ENCODE data around the gene LPP. TPM values are rescaled to one million over a fixed set of nuclear protein-coding genes. Genes with fewer than 3 reads are reported as not detected.

LPP gene
- total RNA-seq, 2 donors from 2014 or later, result 46.6 to 92.4 TPM

DNA sequence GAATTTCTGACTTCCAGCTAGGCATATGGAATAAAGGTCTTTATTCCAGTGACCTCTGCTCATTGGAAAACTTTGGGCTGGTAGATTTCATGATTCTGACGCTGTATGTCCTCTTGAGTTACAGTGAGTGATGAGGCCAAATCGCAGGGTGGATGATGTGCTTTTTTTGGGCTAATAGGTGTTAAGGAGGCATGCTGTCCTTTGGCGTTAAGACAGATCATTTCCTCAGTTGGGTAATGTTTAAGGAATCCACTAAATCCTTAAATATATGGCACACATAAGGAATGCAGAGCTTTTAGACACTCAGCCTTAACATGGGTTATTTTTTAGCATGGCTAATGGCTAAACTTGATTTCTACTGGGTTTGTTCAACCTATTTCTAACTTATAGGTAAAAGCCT, 87.9 kb downstream of the LPP start:
- ATAC-seq (replicated peaks), result no peak
- H3K27me3 Mint-ChIP-seq, result no peaks in the 10 kb centered on the region
- no peak overlapping the region for H3K27ac Mint-ChIP-seq
- peaks cover 14% of the 10 kb centered on the region for H3K36me3 Mint-ChIP-seq (ENCODE audit: low read depth)
- H3K4me3 Mint-ChIP-seq, result no peak overlapping the region
- H3K4me1 Mint-ChIP-seq, result peaks cover 24% of the 10 kb centered on the region
- H3K9me3 Mint-ChIP-seq, result no peaks in the 10 kb centered on the region

- Mint-ChIP-seq H3K4me3 (no peak overlapping the region), H3K27me3 (no peaks in the 10 kb centered on the region), H3K36me3 (ENCODE audit: low read depth) (peaks cover 14% of the 10 kb centered on the region), H3K4me1 (peaks cover 24% of the 10 kb centered on the region), H3K9me3 (no peaks in the 10 kb centered on the region), H3K27ac (no peak overlapping the region)
- no peak for ATAC-seq (replicated peaks)
These were observed 88.6 kb downstream of the LPP start for GRCh38 chr3:188242436-188243123.

DNA sequence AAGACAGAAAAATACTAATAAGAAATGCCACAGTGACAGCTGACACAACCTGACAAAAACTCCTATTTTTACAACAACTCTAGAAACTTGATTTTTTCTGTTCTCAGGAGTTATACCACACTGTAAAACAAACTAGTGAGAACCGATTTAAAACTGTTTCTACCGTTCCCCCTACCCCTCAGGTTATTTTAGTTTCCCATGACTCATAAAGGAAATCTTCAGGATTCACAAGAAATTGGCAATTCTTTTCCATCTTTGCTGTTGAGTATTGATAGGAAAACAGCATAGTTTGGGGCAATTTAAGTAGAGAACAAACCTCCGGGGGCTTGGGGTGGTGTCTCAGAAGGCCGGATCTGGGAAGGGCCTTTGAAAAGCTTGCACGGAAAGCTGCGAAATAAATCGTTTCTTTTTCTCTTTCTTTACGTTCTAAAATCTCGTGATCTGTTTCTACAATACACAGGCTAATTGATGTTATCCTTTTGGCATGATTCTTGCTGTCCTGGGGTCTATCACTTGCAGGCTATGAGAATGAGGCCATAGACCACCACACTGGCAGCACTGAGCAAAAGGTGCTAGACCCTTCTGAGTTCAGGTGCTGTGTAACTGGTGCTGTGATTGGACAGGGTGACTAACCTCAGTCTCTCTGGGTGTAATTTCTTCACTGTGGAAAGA, 89.3 kb downstream of the LPP start:
- Mint-ChIP-seq H3K27me3 (no peaks in the 10 kb centered on the region), H3K9me3 (no peaks in the 10 kb centered on the region), H3K36me3 (ENCODE audit: low read depth) (peaks cover 14% of the 10 kb centered on the region), H3K27ac (no peak overlapping the region), H3K4me3 (no peak overlapping the region), H3K4me1 (peaks cover 19% of the 10 kb centered on the region)
- ATAC-seq (replicated peaks), result no peak

DNA sequence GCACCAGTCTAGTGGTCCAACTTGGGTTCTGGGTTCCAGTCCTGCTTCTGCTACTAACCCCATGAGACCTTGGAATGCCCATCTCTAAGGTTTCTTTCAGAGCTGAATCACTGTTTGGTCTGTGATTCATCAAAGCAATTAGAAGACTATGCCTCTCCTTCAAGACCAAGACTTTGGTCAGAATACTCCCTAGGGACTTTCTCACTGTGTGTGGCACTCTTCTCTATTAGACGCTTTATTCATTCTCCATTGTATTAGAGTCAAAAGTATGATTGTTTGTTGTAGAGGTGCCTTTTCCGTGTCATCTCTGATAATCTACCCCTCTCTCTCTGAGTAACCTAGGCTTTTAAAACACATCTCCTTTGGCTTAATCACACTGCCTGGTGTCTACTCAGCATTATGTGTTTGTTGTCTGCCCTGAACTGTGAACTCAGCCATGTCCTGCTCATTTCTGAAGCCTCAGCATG, 90.5 kb downstream of the LPP start:
- Mint-ChIP-seq H3K36me3 (ENCODE audit: low read depth) (peaks cover 14% of the 10 kb centered on the region), H3K27me3 (no peaks in the 10 kb centered on the region), H3K4me1 (peaks cover 18% of the 10 kb centered on the region), H3K4me3 (no peak overlapping the region), H3K9me3 (no peaks in the 10 kb centered on the region), H3K27ac (no peak overlapping the region)
- peak; percentile 91 for ATAC-seq (replicated peaks)

DNA sequence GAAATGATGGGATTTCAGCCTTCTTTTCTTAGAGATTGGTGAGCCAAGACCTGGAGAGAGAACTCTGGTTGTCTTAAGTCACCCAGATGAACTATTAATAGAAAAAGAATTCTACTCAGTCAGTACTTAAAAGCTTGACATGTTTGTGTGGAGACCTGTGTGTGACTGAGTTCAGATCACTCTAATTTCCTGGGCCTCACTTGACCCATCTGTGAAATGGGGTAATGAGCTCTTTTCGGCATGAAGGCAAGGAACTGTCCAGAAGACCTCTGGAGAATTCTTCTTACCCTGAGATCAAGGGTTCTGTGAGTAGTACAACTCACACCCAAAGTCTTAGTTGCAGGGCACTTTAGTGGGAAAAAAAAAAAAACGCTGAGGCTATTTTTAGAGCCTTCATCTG, 92.9 kb downstream of the LPP start:
- Mint-ChIP-seq H3K36me3 (ENCODE audit: low read depth) (peaks cover 8% of the 10 kb centered on the region), H3K27ac (no peak overlapping the region), H3K9me3 (no peaks in the 10 kb centered on the region), H3K27me3 (no peaks in the 10 kb centered on the region), H3K4me3 (no peak overlapping the region), H3K4me1 (peaks cover 23% of the 10 kb centered on the region)
- ATAC-seq (replicated peaks), result no peak

GRCh38 chr3:188248036-188248561, 94.1 kb downstream of the LPP start:
- Mint-ChIP-seq H3K36me3 (ENCODE audit: low read depth) (peaks cover 9% of the 10 kb centered on the region), H3K9me3 (no peaks in the 10 kb centered on the region), H3K27ac (no peak overlapping the region), H3K27me3 (no peaks in the 10 kb centered on the region), H3K4me3 (no peak overlapping the region), H3K4me1 (peaks cover 18% of the 10 kb centered on the region)
- no peak for ATAC-seq (replicated peaks)

DNA sequence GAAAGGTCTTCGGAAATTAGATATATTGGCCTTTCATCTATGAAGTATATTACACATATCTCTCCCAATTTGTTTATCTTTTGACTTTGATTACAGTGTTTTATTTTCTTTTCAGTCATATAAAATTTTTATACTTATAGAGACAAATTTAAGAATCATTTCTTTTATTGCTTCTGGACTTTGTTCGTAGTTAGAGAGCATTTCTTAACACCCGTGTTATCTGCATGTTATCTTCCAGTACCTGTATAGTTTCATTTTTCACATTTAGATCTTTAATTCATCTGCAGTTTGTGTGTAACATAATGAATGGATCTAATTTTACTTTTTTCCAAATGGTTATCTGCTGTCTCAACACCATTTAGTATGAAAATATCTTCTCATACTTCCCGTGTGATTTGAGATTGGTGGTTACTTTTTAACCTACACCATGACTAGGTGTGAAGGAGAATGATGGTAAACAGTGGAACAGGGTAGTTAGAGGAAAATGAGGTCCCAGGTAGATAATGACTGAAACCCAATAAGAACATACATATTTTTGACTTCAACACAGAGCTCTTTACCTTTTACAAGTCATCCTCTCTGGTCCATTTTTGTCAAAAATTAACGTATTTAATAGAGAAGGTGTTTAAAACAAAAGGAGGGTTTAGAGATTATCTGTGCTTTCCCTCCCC, 99.3 kb downstream of the LPP start:
- ATAC-seq (replicated peaks), result no peak
- peaks cover 5% of the 10 kb centered on the region for H3K36me3 Mint-ChIP-seq (ENCODE audit: low read depth)
- peak overlapping the region; percentile 21 for H3K4me3 Mint-ChIP-seq
- no peaks in the 10 kb centered on the region for H3K27me3 Mint-ChIP-seq
- no peaks in the 10 kb centered on the region for H3K9me3 Mint-ChIP-seq
- peak overlapping the region; percentile 40 for H3K27ac Mint-ChIP-seq
- H3K4me1 Mint-ChIP-seq, result peaks cover 33% of the 10 kb centered on the region

DNA sequence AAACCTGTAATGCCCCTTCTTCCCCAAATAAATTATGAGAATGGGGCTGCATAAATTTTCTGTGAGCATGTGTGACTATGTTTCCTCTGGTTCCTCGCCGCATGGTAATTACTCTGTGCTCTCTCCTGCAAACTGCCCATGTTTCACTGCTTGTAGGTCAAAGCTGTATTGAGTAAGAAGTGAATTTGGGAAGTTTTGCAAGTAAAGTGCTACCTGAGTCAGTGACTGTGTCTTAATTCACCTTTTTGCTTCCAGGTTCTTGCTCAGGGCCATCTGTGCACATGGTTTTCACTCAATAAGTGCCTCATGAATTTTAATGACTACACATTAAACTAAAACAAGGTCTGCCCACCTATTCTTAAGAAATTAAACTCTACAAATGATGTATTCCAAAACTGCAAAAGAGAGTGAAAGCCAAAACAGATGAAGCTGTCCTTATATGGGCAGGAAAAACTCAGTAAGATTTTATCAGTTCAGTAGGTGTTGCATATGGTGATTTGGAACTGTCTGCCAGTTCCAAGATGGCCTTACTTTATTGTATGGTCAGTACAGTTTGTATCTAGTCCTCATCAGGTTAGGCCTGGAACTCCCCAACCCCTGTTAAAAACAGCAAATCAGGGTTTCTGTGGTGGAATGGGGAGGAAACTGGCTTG, 100.0 kb downstream of the LPP start:
- peak overlapping the region; percentile 40 for H3K27ac Mint-ChIP-seq
- H3K4me3 Mint-ChIP-seq, result peak overlapping the region; percentile 21
- H3K9me3 Mint-ChIP-seq, result no peaks in the 10 kb centered on the region
- peak; percentile 55 for ATAC-seq (replicated peaks)
- H3K4me1 Mint-ChIP-seq, result peaks cover 33% of the 10 kb centered on the region
- H3K36me3 Mint-ChIP-seq (ENCODE audit: low read depth), result peaks cover 8% of the 10 kb centered on the region
- H3K27me3 Mint-ChIP-seq, result no peaks in the 10 kb centered on the region

DNA sequence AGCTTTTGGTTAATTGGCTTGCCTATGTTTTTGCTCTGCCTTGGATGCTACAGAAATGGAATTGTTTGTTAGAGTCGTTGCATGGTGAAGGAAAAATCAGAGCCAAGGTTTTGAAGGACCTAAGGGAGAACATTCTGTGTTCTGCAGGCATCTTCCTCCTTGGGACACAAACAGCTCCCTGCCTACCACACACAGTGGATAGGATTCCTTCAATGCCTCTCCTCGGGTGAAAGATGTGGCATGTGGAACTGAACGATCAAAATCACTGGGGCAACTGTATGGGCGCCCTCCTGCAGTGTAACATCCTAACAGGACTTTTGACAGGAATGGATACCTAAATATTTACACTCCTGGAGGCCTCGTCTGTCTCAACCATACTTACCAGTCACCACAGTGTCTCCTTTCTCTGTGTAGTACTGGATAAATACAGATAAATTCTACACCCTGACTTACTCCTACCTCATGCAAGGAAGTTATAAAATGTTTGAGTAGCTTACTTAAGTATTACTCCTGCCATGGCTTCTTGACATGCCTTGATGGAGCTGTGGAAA, 100.6 kb downstream of the LPP start:
- H3K27ac Mint-ChIP-seq, result peak overlapping the region; percentile 40
- H3K4me3 Mint-ChIP-seq, result peak overlapping the region; percentile 21
- H3K36me3 Mint-ChIP-seq (ENCODE audit: low read depth), result peaks cover 12% of the 10 kb centered on the region
- H3K9me3 Mint-ChIP-seq, result no peaks in the 10 kb centered on the region
- H3K4me1 Mint-ChIP-seq, result peaks cover 38% of the 10 kb centered on the region
- no peak for ATAC-seq (replicated peaks)
- H3K27me3 Mint-ChIP-seq, result no peaks in the 10 kb centered on the region

GRCh38 chr3:188255190-188255589, 101.2 kb downstream of the LPP start:
- Mint-ChIP-seq H3K9me3 (no peaks in the 10 kb centered on the region), H3K27ac (peak overlapping the region; percentile 40), H3K4me3 (no peak overlapping the region), H3K4me1 (peaks cover 38% of the 10 kb centered on the region), H3K36me3 (ENCODE audit: low read depth) (peaks cover 12% of the 10 kb centered on the region), H3K27me3 (no peaks in the 10 kb centered on the region)
- ATAC-seq (replicated peaks), result peak; percentile 76

DNA sequence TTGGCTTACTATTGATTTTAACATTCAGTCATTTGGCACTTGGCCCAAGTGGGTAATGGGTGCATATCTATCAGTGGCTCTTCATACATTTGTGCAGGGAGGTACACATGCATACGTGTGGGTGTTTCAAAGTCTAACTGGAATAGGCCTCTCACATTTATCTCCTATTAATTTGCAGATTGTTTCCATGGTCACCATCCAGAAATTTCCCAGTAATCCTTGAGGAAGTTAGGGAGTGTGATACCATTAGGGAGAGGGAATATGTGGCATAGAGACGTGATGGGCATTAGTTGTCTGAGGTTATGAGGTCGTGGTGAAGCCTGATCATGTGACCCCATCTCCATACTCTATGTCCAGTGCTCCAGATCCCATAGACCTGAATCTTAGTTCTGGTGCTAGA, 102.8 kb downstream of the LPP start:
- peaks cover 12% of the 10 kb centered on the region for H3K36me3 Mint-ChIP-seq (ENCODE audit: low read depth)
- no peaks in the 10 kb centered on the region for H3K27me3 Mint-ChIP-seq
- H3K4me3 Mint-ChIP-seq, result peak overlapping the region; percentile 26
- peak overlapping the region; percentile 32 for H3K27ac Mint-ChIP-seq
- no peaks in the 10 kb centered on the region for H3K9me3 Mint-ChIP-seq
- no peak for ATAC-seq (replicated peaks)
- H3K4me1 Mint-ChIP-seq, result peaks cover 33% of the 10 kb centered on the region

DNA sequence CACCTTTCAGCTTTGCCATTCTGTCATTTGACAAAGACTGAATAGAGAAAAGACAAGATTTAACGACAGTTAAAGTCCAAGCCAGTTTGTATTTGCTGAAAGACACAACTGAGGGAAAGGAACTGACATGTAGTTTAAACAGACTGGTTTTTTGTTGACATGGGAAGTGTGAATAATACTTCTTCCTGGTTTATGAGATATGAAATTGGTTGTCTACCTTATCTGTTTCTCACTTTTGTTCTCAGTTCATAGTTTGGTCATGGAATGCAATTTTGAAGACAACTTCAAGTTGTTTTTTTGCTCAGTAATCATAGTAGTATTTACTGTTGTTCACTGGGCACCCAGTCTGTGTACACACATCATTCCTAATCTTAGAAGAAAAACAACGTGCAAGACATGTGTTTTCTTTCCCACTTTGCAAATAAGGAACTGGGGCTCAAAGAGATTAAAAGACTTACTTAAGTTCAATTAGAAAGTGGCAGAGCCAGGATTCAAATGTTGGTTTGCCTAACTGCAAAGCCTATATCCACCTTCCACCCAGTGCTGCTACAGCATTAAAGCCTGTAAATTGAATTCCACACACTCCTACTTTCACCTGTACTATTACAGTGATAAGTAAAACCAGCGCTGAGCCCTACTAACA, 103.5 kb downstream of the LPP start:
- Mint-ChIP-seq H3K36me3 (ENCODE audit: low read depth) (peaks cover 12% of the 10 kb centered on the region), H3K27ac (peak overlapping the region; percentile 32), H3K27me3 (no peaks in the 10 kb centered on the region), H3K4me3 (peak overlapping the region; percentile 26), H3K9me3 (no peaks in the 10 kb centered on the region), H3K4me1 (peaks cover 33% of the 10 kb centered on the region)
- peak; percentile 39 for ATAC-seq (replicated peaks)

DNA sequence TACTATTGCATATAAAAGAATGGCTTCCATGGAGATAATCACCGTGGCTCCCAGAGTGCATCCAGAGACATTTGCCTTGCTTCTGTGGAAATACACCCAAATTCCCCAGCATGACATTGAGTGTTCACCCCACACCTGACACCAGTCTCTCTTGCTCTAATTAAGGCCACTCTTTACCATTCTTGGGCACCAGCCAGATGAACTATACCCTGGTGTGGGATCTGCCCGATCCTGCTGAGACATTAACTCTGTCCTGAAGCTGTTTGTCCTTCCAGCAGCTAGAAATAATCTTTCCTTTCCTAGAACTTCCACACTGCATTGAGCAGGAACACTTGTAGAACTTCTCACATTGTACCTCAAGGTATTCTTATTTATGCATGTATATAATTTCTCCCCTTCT, 105.2 kb downstream of the LPP start:
- Mint-ChIP-seq H3K4me1 (peaks cover 22% of the 10 kb centered on the region), H3K4me3 (no peak overlapping the region), H3K27me3 (no peaks in the 10 kb centered on the region), H3K36me3 (ENCODE audit: low read depth) (peaks cover 7% of the 10 kb centered on the region), H3K9me3 (no peaks in the 10 kb centered on the region), H3K27ac (no peak overlapping the region)
- no peak for ATAC-seq (replicated peaks)

DNA sequence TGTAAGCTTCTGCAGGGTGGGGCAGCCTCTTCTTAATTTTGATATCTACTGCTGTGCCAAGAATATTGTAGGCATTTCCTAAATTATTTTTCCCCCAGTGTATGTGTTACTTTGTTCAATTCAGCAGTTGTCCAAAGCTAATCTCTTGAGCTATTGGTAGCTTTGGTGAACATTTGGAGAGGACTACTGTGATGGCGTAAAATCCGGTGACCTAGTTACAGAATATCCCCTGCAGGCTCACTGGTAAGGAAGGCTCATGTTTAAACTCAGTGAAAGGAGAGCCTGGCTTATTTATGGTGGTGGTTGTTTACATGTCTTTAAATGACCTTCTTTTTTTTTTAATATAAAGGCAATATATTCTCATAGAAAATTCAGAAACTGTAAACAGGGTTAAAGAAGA, 105.6 kb downstream of the LPP start:
- H3K27ac Mint-ChIP-seq, result no peak overlapping the region
- H3K9me3 Mint-ChIP-seq, result no peaks in the 10 kb centered on the region
- no peak overlapping the region for H3K4me3 Mint-ChIP-seq
- H3K4me1 Mint-ChIP-seq, result peaks cover 18% of the 10 kb centered on the region
- ATAC-seq (replicated peaks), result no peak
- no peaks in the 10 kb centered on the region for H3K27me3 Mint-ChIP-seq
- H3K36me3 Mint-ChIP-seq (ENCODE audit: low read depth), result peaks cover 7% of the 10 kb centered on the region

All from activated T-helper 17 cell treated with anti-CD3 and anti-CD28 coated beads, Interleukin-2, amount 50 U/mL, for 72 hours (primary cell).